ENCODE measurements around the gene STPG2. TPM values are rescaled to one million over a fixed set of nuclear protein-coding genes. Genes with fewer than 3 reads are reported as not detected.
A peak's percentile ranks its signal among the peaks of the same experiment; 100 is the strongest.

The STPG2 gene
- polyA plus RNA-seq, 4 donors: 0.08 to 0.67 (median 0.48) TPM

- no peak for DNase-seq (ENCODE audit: low read depth in 4 of 4, low spot score in 3 of 4)
Measured at GRCh38 chr4:97836662-97837061, 306.6 kb downstream of the STPG2 start.

GRCh38 chr4:97828646-97829045, 314.6 kb downstream of the STPG2 start:
- no peak for DNase-seq (ENCODE audit: low read depth in 4 of 4, low spot score in 3 of 4)

- DNase-seq (ENCODE audit: low read depth in 4 of 4, low spot score in 3 of 4): no peak
Measured at GRCh38 chr4:97819294-97819693, 324.0 kb downstream of the STPG2 start.

GRCh38 chr4:97812768-97813167, 330.5 kb downstream of the STPG2 start:
- no peak for DNase-seq (ENCODE audit: low read depth in 4 of 4, low spot score in 3 of 4)

- DNase-seq (ENCODE audit: low read depth in 4 of 4, low spot score in 3 of 4): no peak
Measured at GRCh38 chr4:97786306-97786920, 356.9 kb downstream of the STPG2 start.

- no peak for DNase-seq (ENCODE audit: low read depth in 4 of 4, low spot score in 3 of 4)
Measured at GRCh38 chr4:97778174-97778573, 365.1 kb downstream of the STPG2 start.

- no peak for DNase-seq (ENCODE audit: low read depth in 4 of 4, low spot score in 3 of 4)
Measured at GRCh38 chr4:97774347-97774989, 368.8 kb downstream of the STPG2 start.

- DNase-seq (ENCODE audit: low read depth in 4 of 4, low spot score in 3 of 4): no peak
Measured at GRCh38 chr4:97770222-97770621, 373.1 kb downstream of the STPG2 start.

GRCh38 chr4:97762115-97762512, 381.2 kb downstream of the STPG2 start:
- no peak for DNase-seq (ENCODE audit: low read depth in 4 of 4, low spot score in 3 of 4)

GRCh38 chr4:97761445-97762114, 381.7 kb downstream of the STPG2 start:
- no peak for DNase-seq (ENCODE audit: low read depth in 4 of 4, low spot score in 3 of 4)

GRCh38 chr4:97759785-97760184, 383.5 kb downstream of the STPG2 start:
- DNase-seq (ENCODE audit: low read depth in 4 of 4, low spot score in 3 of 4): no peak

GRCh38 chr4:97752599-97752998, 390.7 kb downstream of the STPG2 start:
- DNase-seq (ENCODE audit: low read depth in 4 of 4, low spot score in 3 of 4): no peak

- DNase-seq (ENCODE audit: low read depth in 4 of 4, low spot score in 3 of 4): no peak
Measured at GRCh38 chr4:97747945-97748344, 395.3 kb downstream of the STPG2 start.

GRCh38 chr4:97720869-97721432, 422.3 kb downstream of the STPG2 start:
- peak in 2 of 4 donors; percentile 16 to 17 for DNase-seq (ENCODE audit: low read depth in 4 of 4, low spot score in 3 of 4)

GRCh38 chr4:97691111-97691605, 452.1 kb downstream of the STPG2 start:
- DNase-seq (ENCODE audit: low read depth in 4 of 4, low spot score in 3 of 4): no peak

GRCh38 chr4:97670703-97671269, 472.5 kb downstream of the STPG2 start:
- no peak for DNase-seq (ENCODE audit: low read depth in 4 of 4, low spot score in 3 of 4)

- no peak for DNase-seq (ENCODE audit: low read depth in 4 of 4, low spot score in 3 of 4)
Measured at GRCh38 chr4:97665553-97665952, 477.7 kb downstream of the STPG2 start.

- no peak for DNase-seq (ENCODE audit: low read depth in 4 of 4, low spot score in 3 of 4)
Measured at GRCh38 chr4:97664741-97665140, 478.5 kb downstream of the STPG2 start.

- no peak for DNase-seq (ENCODE audit: low read depth in 4 of 4, low spot score in 3 of 4)
Measured at GRCh38 chr4:97662133-97662532, 481.1 kb downstream of the STPG2 start.

- no peak for DNase-seq (ENCODE audit: low read depth in 4 of 4, low spot score in 3 of 4)
Measured at GRCh38 chr4:97656044-97656720, 487.1 kb downstream of the STPG2 start.

- DNase-seq (ENCODE audit: low read depth in 4 of 4, low spot score in 3 of 4): no peak
Measured at GRCh38 chr4:97653701-97654100, 489.6 kb downstream of the STPG2 start.
